Cerebellar nuclear complex (tissue), 1 donor: ENCODE measurements around the gene ITGBL1.

ENCODE experiments used
- DNase-seq, 2 experiments: peaks; one replicate each; lab custom pipeline; 2025; lab: John Stamatoyannopoulos, UW

The ITGBL1 gene

GRCh38 chr13:101565317-101565716 is 112.8 kb downstream of the ITGBL1 start:
- no peak for DNase-seq

GRCh38 chr13:101567841-101568240 is 115.4 kb downstream of the ITGBL1 start:
- no peak for DNase-seq

- DNase-seq: no peak
Measured at GRCh38 chr13:101569807-101570206, 117.3 kb downstream of the ITGBL1 start.

GRCh38 chr13:101570410-101570809 is 117.9 kb downstream of the ITGBL1 start:
- no peak for DNase-seq

- DNase-seq: no peak
Measured at GRCh38 chr13:101572456-101572855, 120.0 kb downstream of the ITGBL1 start.

- no peak for DNase-seq
Measured at GRCh38 chr13:101575581-101575980, 123.1 kb downstream of the ITGBL1 start.

- no peak for DNase-seq
Measured at GRCh38 chr13:101576455-101576854, 124.0 kb downstream of the ITGBL1 start.

GRCh38 chr13:101576977-101577376 is 124.5 kb downstream of the ITGBL1 start:
- DNase-seq: no peak

GRCh38 chr13:101579281-101579802 is 126.9 kb downstream of the ITGBL1 start:
- no peak for DNase-seq

- no peak for DNase-seq
Measured at GRCh38 chr13:101584331-101584730, 131.9 kb downstream of the ITGBL1 start.

- no peak for DNase-seq
Measured at GRCh38 chr13:101590479-101590878, 138.0 kb downstream of the ITGBL1 start.

- DNase-seq: no peak
Measured at GRCh38 chr13:101594936-101595335, 142.5 kb downstream of the ITGBL1 start.

- DNase-seq: no peak
Measured at GRCh38 chr13:101596803-101597202, 144.3 kb downstream of the ITGBL1 start.

GRCh38 chr13:101611491-101612475 is 159.3 kb downstream of the ITGBL1 start:
- no peak for DNase-seq

GRCh38 chr13:101612735-101613134 is 160.3 kb downstream of the ITGBL1 start:
- no peak for DNase-seq

GRCh38 chr13:101614491-101614890 is 162.0 kb downstream of the ITGBL1 start:
- DNase-seq: no peak

- no peak for DNase-seq
Measured at GRCh38 chr13:101618440-101619187, 166.1 kb downstream of the ITGBL1 start.

GRCh38 chr13:101621099-101621498 is 168.6 kb downstream of the ITGBL1 start:
- no peak for DNase-seq

- DNase-seq: no peak
Measured at GRCh38 chr13:101623470-101624209, 171.2 kb downstream of the ITGBL1 start.

- no peak for DNase-seq
Measured at GRCh38 chr13:101624210-101624922, 171.9 kb downstream of the ITGBL1 start.

- no peak for DNase-seq
Measured at GRCh38 chr13:101624981-101625380, 172.5 kb downstream of the ITGBL1 start.
